Stimulated activated memory B cell treated with anti-CD40 and anti-IgM and Interleukin-4, amounts not matched to agents 10 μg/mL and 1 μg/mL and 100 μg/mL, for 72 hours (primary cell): ENCODE results near the gene SSPN.
A peak's percentile ranks its signal among the peaks of the same experiment; 100 is the strongest.

Experiments used
- ATAC-seq: fragments of 150-1000 bp; cut with Tn5 transposase; 2 replicates; pipeline ENCODE4 v1.10.0; 2021
- H3K27ac Mint-ChIP-seq: one replicate; pipeline ENCODE4 v1.8.0; 2022; ENCODE audit warnings: mild to moderate bottlenecking, mixed read lengths
- H3K27me3 Mint-ChIP-seq: one replicate; pipeline ENCODE4 v1.8.0; 2022; ENCODE audit warnings: mixed read lengths
- H3K36me3 Mint-ChIP-seq: one replicate; pipeline ENCODE4 v1.8.0; 2022; ENCODE audit warnings: mixed read lengths
- H3K4me1 Mint-ChIP-seq: one replicate; pipeline ENCODE4 v1.8.0; 2022; ENCODE audit warnings: mixed read lengths
- H3K4me3 Mint-ChIP-seq: one replicate; pipeline ENCODE4 v1.8.0; 2022; ENCODE audit warnings: mild to moderate bottlenecking, moderate library complexity, mixed read lengths
- H3K9me3 Mint-ChIP-seq: one replicate; pipeline ENCODE4 v1.8.0; 2022; ENCODE audit warnings: mixed read lengths

SSPN gene

GRCh38 chr12:26172946-26173552, 22.3 kb upstream of the SSPN start:
- Mint-ChIP-seq H3K27me3 (no peaks in the 10 kb centered on the region), H3K36me3 (peaks cover 7% of the 10 kb centered on the region), H3K9me3 (no peaks in the 10 kb centered on the region), H3K4me1 (peaks cover 52% of the 10 kb centered on the region), H3K4me3 (peak overlapping the region; percentile 4), H3K27ac (peak overlapping the region; percentile 56)
- peak; percentile 54 for ATAC-seq

- no peaks in the 10 kb centered on the region for H3K27me3 Mint-ChIP-seq
- no peak overlapping the region for H3K4me3 Mint-ChIP-seq
- peaks cover 49% of the 10 kb centered on the region for H3K4me1 Mint-ChIP-seq
- no peak overlapping the region for H3K27ac Mint-ChIP-seq
- no peak for ATAC-seq
- peaks cover 15% of the 10 kb centered on the region for H3K36me3 Mint-ChIP-seq
- H3K9me3 Mint-ChIP-seq = no peaks in the 10 kb centered on the region
Observed at GRCh38 chr12:26176725-26177124, 18.6 kb upstream of the SSPN start.

- Mint-ChIP-seq H3K4me3 (no peak overlapping the region), H3K36me3 (peaks cover 15% of the 10 kb centered on the region), H3K9me3 (no peaks in the 10 kb centered on the region), H3K27me3 (no peaks in the 10 kb centered on the region), H3K27ac (no peak overlapping the region), H3K4me1 (peaks cover 45% of the 10 kb centered on the region)
- peak; percentile 90 for ATAC-seq
Observed at GRCh38 chr12:26177283-26177682, 18.1 kb upstream of the SSPN start.

GRCh38 chr12:26179826-26180225, 15.5 kb upstream of the SSPN start:
- ATAC-seq = no peak
- H3K9me3 Mint-ChIP-seq = no peaks in the 10 kb centered on the region
- H3K4me3 Mint-ChIP-seq = no peak overlapping the region
- no peaks in the 10 kb centered on the region for H3K27me3 Mint-ChIP-seq
- H3K27ac Mint-ChIP-seq = no peak overlapping the region
- H3K36me3 Mint-ChIP-seq = peaks cover 15% of the 10 kb centered on the region
- H3K4me1 Mint-ChIP-seq = peaks cover 23% of the 10 kb centered on the region

GRCh38 chr12:26182377-26182776, 13.0 kb upstream of the SSPN start:
- Mint-ChIP-seq H3K4me3 (no peak overlapping the region), H3K9me3 (no peaks in the 10 kb centered on the region), H3K4me1 (peaks cover 19% of the 10 kb centered on the region), H3K27me3 (no peaks in the 10 kb centered on the region), H3K36me3 (peaks cover 15% of the 10 kb centered on the region), H3K27ac (no peak overlapping the region)
- ATAC-seq = no peak

- Mint-ChIP-seq H3K4me3 (no peak overlapping the region), H3K36me3 (no peaks in the 10 kb centered on the region), H3K27me3 (no peaks in the 10 kb centered on the region), H3K9me3 (no peaks in the 10 kb centered on the region), H3K27ac (no peak overlapping the region), H3K4me1 (peaks cover 18% of the 10 kb centered on the region)
- ATAC-seq = no peak
Observed at GRCh38 chr12:26185532-26186320, 9.6 kb upstream of the SSPN start.

- no peaks in the 10 kb centered on the region for H3K9me3 Mint-ChIP-seq
- H3K27ac Mint-ChIP-seq = peak overlapping the region; percentile 24
- H3K27me3 Mint-ChIP-seq = no peaks in the 10 kb centered on the region
- ATAC-seq = no peak
- peaks cover 18% of the 10 kb centered on the region for H3K4me1 Mint-ChIP-seq
- H3K36me3 Mint-ChIP-seq = no peaks in the 10 kb centered on the region
- H3K4me3 Mint-ChIP-seq = no peak overlapping the region
Observed at GRCh38 chr12:26187014-26187798, 8.2 kb upstream of the SSPN start.

- H3K27me3 Mint-ChIP-seq = no peaks in the 10 kb centered on the region
- no peaks in the 10 kb centered on the region for H3K9me3 Mint-ChIP-seq
- no peak overlapping the region for H3K4me3 Mint-ChIP-seq
- peaks cover 18% of the 10 kb centered on the region for H3K4me1 Mint-ChIP-seq
- no peaks in the 10 kb centered on the region for H3K36me3 Mint-ChIP-seq
- ATAC-seq = no peak
- peak overlapping the region; percentile 24 for H3K27ac Mint-ChIP-seq
Observed at GRCh38 chr12:26188127-26188526, 7.2 kb upstream of the SSPN start.

GRCh38 chr12:26188641-26189040, 6.7 kb upstream of the SSPN start:
- Mint-ChIP-seq H3K36me3 (no peaks in the 10 kb centered on the region), H3K27ac (no peak overlapping the region), H3K9me3 (no peaks in the 10 kb centered on the region), H3K4me1 (peaks cover 18% of the 10 kb centered on the region), H3K4me3 (no peak overlapping the region), H3K27me3 (no peaks in the 10 kb centered on the region)
- ATAC-seq = no peak

- ATAC-seq = no peak
- Mint-ChIP-seq H3K27me3 (no peaks in the 10 kb centered on the region), H3K27ac (no peak overlapping the region), H3K9me3 (no peaks in the 10 kb centered on the region), H3K36me3 (no peaks in the 10 kb centered on the region), H3K4me1 (peaks cover 18% of the 10 kb centered on the region), H3K4me3 (no peak overlapping the region)
Observed at GRCh38 chr12:26192142-26192541, 3.2 kb upstream of the SSPN start.

- Mint-ChIP-seq H3K36me3 (no peaks in the 10 kb centered on the region), H3K4me3 (no peak overlapping the region), H3K27ac (no peak overlapping the region), H3K9me3 (no peaks in the 10 kb centered on the region), H3K27me3 (no peaks in the 10 kb centered on the region), H3K4me1 (peaks cover 7% of the 10 kb centered on the region)
- ATAC-seq = no peak
Observed at GRCh38 chr12:26193539-26193938, 1.8 kb upstream of the SSPN start.

GRCh38 chr12:26195641-26196420, 458 bp downstream of the SSPN start:
- ATAC-seq = peak; percentile 82
- H3K9me3 Mint-ChIP-seq = no peaks in the 10 kb centered on the region
- peak overlapping the region; percentile 90 for H3K27ac Mint-ChIP-seq
- peaks cover 7% of the 10 kb centered on the region for H3K4me1 Mint-ChIP-seq
- H3K36me3 Mint-ChIP-seq = no peaks in the 10 kb centered on the region
- H3K4me3 Mint-ChIP-seq = peak overlapping the region; percentile 97
- H3K27me3 Mint-ChIP-seq = no peaks in the 10 kb centered on the region

- peak overlapping the region; percentile 97 for H3K4me3 Mint-ChIP-seq
- no peaks in the 10 kb centered on the region for H3K36me3 Mint-ChIP-seq
- no peaks in the 10 kb centered on the region for H3K9me3 Mint-ChIP-seq
Observed at GRCh38 chr12:26196421-26196716, 996 bp downstream of the SSPN start.

GRCh38 chr12:26197832-26198231, 2.5 kb downstream of the SSPN start:
- no peaks in the 10 kb centered on the region for H3K36me3 Mint-ChIP-seq
- no peak for ATAC-seq
- H3K4me3 Mint-ChIP-seq = no peak overlapping the region
- H3K4me1 Mint-ChIP-seq = peaks cover 12% of the 10 kb centered on the region
- H3K9me3 Mint-ChIP-seq = no peaks in the 10 kb centered on the region
- H3K27me3 Mint-ChIP-seq = no peaks in the 10 kb centered on the region
- no peak overlapping the region for H3K27ac Mint-ChIP-seq

More at GRCh38 chr12:26196421-26196716, 996 bp downstream of the SSPN start:
- peaks cover 7% of the 10 kb centered on the region for H3K4me1 Mint-ChIP-seq
- no peaks in the 10 kb centered on the region for H3K27me3 Mint-ChIP-seq
- no peak for ATAC-seq
- peak overlapping the region; percentile 90 for H3K27ac Mint-ChIP-seq

GRCh38 chr12:26198742-26199141, 3.4 kb downstream of the SSPN start:
- H3K4me1 Mint-ChIP-seq = peaks cover 14% of the 10 kb centered on the region
- no peak overlapping the region for H3K27ac Mint-ChIP-seq
- no peak for ATAC-seq
- no peaks in the 10 kb centered on the region for H3K36me3 Mint-ChIP-seq
- H3K4me3 Mint-ChIP-seq = no peak overlapping the region
- no peaks in the 10 kb centered on the region for H3K27me3 Mint-ChIP-seq
- no peaks in the 10 kb centered on the region for H3K9me3 Mint-ChIP-seq
